HG03060 (cell line): ENCODE data around the gene SCLT1.
"Not testable (repeated sequence)": the region's sequence is repeated elsewhere in the genome, so short reads cannot be mapped to it uniquely, and the experiment has no call there.

Source experiments
- ATAC-seq: cut with Tn5 transposase; IDR thresholded peaks from one replicate; pipeline ENCODE4 v1.9.1; 2021; ENCODE audit warnings: low read depth, moderate number of reproducible peaks; ENCODE audit not compliant: unreplicated experiment

Gene SCLT1

DNA sequence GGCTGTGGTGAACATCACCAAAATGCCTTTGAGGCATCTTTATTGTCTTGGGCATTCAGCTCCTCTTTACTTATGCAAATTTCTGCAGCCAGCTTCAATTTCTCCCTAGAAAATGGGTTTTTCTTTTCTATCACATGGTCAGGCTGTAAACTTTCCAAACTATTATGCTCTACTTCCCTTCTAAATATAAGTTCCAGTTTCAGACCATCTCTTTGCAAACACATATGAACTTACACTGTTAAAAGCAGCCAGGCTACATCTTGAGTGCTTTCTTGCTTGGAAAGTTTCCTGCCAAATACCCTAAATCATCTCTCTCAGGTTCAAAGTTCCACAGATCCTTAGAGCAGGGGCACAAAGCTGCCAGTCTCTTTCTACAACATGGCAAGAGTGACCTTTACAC, 13.2 kb downstream of the SCLT1 start:
- ATAC-seq: no peak

DNA sequence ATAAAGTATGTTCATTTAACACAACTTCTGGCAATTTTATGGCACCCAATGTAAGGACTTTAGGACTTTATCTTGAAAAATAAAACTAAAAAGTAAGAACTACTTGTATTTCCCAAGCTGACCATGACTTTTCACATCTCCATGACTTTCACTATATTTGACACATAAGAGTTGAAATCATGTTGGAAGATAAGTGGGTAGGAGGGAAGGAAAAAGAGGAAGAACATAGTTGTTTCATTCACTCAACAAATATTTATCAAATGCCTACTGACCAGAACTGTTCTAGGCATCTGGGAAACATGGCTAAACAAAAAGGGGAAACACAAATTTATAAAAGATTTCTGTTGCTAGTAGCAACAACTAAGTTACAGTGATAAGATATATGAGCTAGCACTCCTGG, 16.0 kb downstream of the SCLT1 start:
- no peak for ATAC-seq

GRCh38 chr4:129069537-129069936, 23.8 kb downstream of the SCLT1 start:
- ATAC-seq: not testable (repeated sequence)

GRCh38 chr4:129064717-129065116, 28.6 kb downstream of the SCLT1 start:
- ATAC-seq: no peak

- no peak for ATAC-seq
These were observed 29.7 kb downstream of the SCLT1 start for GRCh38 chr4:129063640-129064039.

DNA sequence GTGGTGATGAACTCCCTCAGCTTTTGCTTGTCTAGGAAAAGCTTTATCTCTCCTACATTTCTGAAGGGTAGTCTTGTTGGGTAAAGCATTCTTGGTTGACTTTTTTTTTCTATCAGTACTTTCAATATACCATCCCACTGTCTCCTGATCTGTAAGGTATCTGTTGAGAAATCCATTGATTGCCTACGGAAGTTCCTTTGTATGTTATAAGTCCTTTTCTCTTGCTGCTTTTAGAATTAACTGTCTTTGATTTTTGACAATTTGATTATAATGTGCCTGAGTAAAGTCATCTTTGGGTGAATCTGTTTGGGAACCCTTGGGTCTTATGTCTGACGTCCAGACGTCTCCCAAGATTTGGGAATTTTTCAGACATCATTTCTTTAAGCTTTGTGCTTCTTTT, 30.8 kb downstream of the SCLT1 start:
- no peak for ATAC-seq

GRCh38 chr4:129059028-129059427, 34.3 kb downstream of the SCLT1 start:
- no peak for ATAC-seq

DNA sequence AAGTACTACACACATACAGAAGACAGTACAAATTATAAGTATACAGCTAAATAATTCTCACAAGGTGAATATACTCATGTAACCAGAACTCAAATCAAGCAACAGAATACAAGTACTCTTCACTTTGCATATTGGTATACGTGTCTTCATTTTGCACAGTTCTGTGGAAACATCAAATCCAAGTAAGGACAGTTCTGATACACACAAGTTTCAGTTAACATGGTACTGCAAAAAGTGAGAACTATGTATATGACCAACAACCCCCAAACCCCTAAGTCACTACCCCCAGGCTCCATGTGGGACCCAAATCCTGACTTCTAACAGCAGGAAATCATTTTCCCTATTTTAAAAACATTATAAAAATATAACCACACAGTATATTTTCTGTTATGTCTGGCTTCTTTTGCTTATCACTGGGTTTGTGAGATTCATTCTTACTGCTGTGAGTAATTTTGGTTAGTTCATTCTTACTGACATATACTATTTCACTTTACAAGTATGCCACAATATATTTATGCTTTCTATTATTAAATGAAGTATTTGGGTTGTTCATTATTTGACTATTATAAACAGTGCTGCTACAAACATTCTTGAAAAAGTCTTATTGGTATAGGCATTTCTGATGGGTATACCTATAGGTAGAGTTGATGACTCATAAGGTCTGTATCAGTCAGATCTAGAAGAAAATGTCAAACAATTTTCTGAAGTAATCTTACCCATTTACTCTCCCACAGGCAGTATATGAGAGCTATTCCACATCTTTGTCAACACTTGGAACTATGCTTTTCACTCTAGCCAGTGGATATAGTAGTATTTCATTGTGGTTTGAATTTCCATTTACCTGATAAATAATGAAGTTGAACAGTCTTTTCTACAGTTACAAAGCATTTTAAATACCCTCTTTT, 47.0 kb downstream of the SCLT1 start:
- no peak for ATAC-seq

GRCh38 chr4:129043523-129043922, 49.8 kb downstream of the SCLT1 start:
- ATAC-seq: no peak

GRCh38 chr4:129040471-129040870, 52.9 kb downstream of the SCLT1 start:
- no peak for ATAC-seq

GRCh38 chr4:129037093-129037492, 56.2 kb downstream of the SCLT1 start:
- no peak for ATAC-seq

GRCh38 chr4:129014566-129015509, 78.5 kb downstream of the SCLT1 start:
- no peak for ATAC-seq

DNA sequence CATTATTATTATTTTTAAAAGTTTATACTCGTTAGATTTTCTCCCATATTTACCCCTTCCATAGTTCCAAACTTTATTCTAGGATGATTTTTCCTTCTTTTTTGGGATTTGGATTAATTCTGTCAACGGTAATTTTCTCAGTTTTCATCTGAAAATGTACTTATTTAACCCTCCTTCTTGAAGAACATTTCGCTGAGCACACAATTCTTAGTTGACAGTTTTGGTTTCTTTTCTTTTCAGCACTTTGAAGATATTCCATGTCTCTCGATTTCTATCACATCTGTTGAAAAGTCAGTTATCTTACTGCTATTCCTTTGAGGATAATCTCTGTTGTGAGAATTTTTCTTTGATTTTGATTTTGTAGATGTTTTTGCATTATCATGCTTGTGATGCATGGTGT, 85.2 kb downstream of the SCLT1 start:
- ATAC-seq: no peak

DNA sequence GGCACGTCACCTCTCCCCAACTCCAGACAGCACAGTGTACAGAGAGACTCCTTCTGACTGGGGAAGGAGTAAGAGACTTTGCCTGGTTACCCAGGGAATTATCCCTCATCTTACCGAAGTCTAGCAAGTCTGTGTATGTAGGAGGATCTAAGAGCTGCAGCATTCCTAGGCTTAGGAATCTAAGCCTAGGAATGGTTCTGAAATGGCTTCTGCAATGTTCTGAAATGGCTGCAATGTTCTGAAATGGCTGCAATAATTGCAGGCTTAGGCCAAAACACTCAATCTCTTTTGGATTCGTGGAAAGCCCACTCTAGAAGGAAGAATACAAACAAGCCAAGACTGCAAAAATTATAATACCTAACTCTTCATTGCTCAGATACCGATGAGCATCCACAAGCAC, 106.4 kb downstream of the SCLT1 start:
- no peak for ATAC-seq

- ATAC-seq: no peak
These were observed 107.3 kb downstream of the SCLT1 start for GRCh38 chr4:128986019-128986418.

DNA sequence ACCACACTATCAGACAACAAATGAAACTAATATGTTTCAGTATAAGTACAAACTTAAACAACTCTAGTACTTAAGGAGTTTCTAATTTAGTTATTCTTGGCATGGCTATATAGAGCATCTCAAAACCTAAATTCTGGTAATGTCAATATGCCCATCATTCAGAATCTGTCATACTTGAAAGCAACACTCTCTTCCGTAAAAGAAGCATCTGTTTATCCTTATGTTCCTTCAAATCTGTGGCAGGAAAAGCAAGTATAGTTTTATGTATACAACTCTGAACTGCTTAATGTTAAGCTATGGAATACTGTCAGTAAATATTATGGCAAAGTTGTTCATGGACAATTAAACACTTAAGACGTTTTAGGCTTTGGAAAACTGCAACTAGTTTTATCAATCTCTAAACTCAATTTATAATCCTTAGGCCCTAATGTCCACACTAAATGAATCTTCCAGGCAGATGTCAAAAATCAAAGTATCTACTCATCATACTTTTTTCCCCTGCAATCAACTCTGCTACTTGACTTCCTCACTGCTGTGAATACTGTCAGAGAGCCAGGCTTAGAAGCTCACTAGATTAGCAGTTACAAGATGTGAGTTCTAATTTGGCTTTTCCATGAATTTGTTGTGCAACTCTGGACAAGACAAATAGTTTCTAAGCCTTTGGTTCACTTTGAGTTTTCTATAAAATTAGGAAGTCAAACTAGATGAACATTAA, 109.4 kb downstream of the SCLT1 start:
- no peak for ATAC-seq

DNA sequence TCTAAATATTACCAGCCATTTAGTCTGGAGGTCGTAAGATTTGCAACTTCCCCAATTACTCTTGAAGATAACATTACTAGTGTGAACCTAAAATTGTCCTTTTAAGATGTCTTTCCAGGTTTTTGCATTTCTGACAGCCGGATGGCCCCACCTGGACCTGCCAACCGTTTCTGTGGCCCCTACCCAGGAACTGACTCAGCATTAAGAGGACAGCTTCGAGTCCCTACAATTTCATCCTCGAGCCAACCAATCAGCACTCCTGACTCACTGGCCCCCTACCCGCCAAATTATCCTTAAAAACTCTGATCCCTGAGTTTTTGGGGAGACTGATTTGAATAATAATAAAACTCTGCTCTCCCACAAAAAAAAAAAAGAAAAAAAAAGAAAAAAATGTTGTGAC, 112.0 kb downstream of the SCLT1 start:
- ATAC-seq: no peak

DNA sequence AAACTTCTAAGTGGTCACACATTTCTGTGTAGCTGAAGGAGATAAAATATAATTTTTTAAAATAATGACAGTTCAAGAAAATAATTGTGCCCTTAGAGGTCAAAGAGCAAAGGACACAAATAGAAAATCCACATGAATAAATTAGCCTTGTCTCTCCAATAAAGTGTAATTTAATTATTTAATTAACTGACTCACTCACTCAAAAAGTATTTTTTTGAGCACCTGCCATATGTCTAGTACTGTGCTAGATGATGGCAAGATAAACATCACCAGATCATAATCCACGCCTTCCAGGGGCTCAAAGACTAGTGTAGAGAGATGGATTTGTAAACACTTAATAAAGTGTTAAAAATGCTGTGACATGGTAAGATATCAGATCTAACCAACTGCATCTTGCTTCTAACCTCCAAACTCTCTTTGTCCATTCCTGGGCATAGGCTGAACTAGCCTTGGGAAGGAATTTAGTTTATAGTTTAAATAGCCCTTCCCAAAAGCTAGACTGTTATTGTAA, 112.5 kb downstream of the SCLT1 start:
- ATAC-seq: no peak

- no peak for ATAC-seq
These were observed 113.4 kb downstream of the SCLT1 start for GRCh38 chr4:128979934-128980333.

DNA sequence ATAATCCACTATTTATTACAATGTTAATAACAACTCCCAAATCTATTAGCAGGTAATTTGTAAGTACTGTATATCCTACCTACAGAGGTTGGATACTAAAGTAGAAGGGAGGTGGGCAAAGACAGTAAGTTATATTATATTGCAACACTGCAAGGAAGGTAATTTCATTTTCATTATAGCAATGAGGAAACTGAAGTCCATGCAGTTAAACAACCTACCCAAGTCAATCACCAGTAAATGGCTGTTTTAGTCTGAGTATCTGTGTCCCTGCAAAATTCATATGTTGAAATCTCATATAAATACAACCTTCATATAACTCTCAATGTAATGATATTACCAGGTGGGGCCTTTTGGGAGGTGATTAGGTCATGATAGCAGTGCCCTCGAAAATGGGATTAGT, 114.4 kb downstream of the SCLT1 start:
- no peak for ATAC-seq
